ENCODE results near the gene GALNS. TPM values are rescaled to one million over a fixed set of nuclear protein-coding genes. Genes with fewer than 3 reads are reported as not detected.

Gene GALNS
- total and polyA plus RNA-seq, 2 of the 4 experiments (the other 2 are of a cell fraction), result 7.2 to 32.5 TPM

- dilution Hi-C loops (cut with HindIII; ENCODE audit: low sequenced_read_pairs, unreplicated experiment), result no loop called here
- H3K36me3 ChIP-seq (ENCODE audit: control insufficient read depth, insufficient read depth, low read length), result peaks cover 22% of the 10 kb centered on the region
Observed at GRCh38 chr16:88864521-88864920, 7.8 kb upstream of the GALNS start.

More at GRCh38 chr16:88864521-88864920, 7.8 kb upstream of the GALNS start:
- Histone ChIP-seq H2BK20ac (ENCODE audit: low read depth, low read length) (no peak overlapping the region), H3K18ac (ENCODE audit: low read depth, low read length) (no peak overlapping the region), H3K4ac (ENCODE audit: low read depth, low read length) (no peak overlapping the region), H3K56ac (ENCODE audit: extremely low read depth, insufficient read depth, low read length) (no peak overlapping the region), H2AK9ac (replicated peaks; ENCODE audit: low read depth, low read length, poor library complexity) (no peak overlapping the region), H4K5ac (ENCODE audit: low read depth, low read length) (no peak overlapping the region), H3K4me1 (ENCODE audit: control insufficient read depth, insufficient read depth, low read length) (no peaks in the 10 kb centered on the region), H2AK5ac (ENCODE audit: low read depth, low read length) (no peak overlapping the region), H3K4me3 (ENCODE audit: insufficient read depth, low read depth, low read length) (no peak overlapping the region), H3K9me1 (ENCODE audit: insufficient read depth, low read length) (no peaks in the 10 kb centered on the region), H3K9me3 (ENCODE audit: control insufficient read depth, insufficient read depth, low read length) (no peaks in the 10 kb centered on the region), H4K8ac (ENCODE audit: low read depth in 2 of 2, low read length in 2 of 2) (no peak overlapping the region), H3K27me3 (ENCODE audit: control insufficient read depth, insufficient read depth, low read length) (peaks cover 10% of the 10 kb centered on the region), H3K27ac (ENCODE audit: insufficient read depth, low read length) (no peak overlapping the region), H3K9ac (ENCODE audit: low read depth, low read length) (no peak overlapping the region), H4K20me1 (ENCODE audit: insufficient read depth, low read length) (no peaks in the 10 kb centered on the region; the same call in 1 of the 2 replicates), H2BK120ac (ENCODE audit: low read depth, low read length) (no peak overlapping the region), H2BK5ac (ENCODE audit: low read depth, low read length, poor library complexity, severe bottlenecking) (no peak overlapping the region), H2AFZ (replicated peaks; ENCODE audit: low read length, poor library complexity) (no peak overlapping the region), H3K14ac (replicated peaks; ENCODE audit: low read depth, low read length) (no peak overlapping the region), H3K4me2 (ENCODE audit: low read depth, low read length) (no peak overlapping the region), H4K91ac (ENCODE audit: insufficient read depth, low read depth, low read length) (no peak overlapping the region), H3K23ac (ENCODE audit: low read depth, low read length) (no peak overlapping the region), H3K79me1 (ENCODE audit: low read depth in 1 of 2, low read length in 2 of 2) (no peaks in the 10 kb centered on the region; a peak in 1 of 4 replicates), H2BK15ac (ENCODE audit: low read depth, low read length) (no peak overlapping the region)
- ChIA-PET CTCF (no interaction called here), POLR2A (ENCODE audit: unreplicated experiment) (no interaction called here)
- TF ChIP-seq CEBPB (IDR thresholded peaks at IDR 0.05; ENCODE audit: low read depth, low read length) (no peak), NFE2L2 (IDR thresholded peaks at IDR 0.05; ENCODE audit: low read depth, low read length) (no peak), MXI1 (IDR thresholded peaks at IDR 0.05; ENCODE audit: borderline replicate concordance, low read depth, low read length) (no peak), MAZ (IDR thresholded peaks at IDR 0.05; ENCODE audit: borderline replicate concordance, low read depth, low read length) (no peak), CHD1 (IDR thresholded peaks at IDR 0.05; ENCODE audit: low read depth, low read length) (no peak), ELK1 (IDR thresholded peaks at IDR 0.05; ENCODE audit: borderline replicate concordance, low read depth, low read length) (no peak), BHLHE40 (IDR thresholded peaks at IDR 0.05; ENCODE audit: low read depth, low read length) (no peak), FOS (IDR thresholded peaks at IDR 0.05; ENCODE audit: low read depth, low read length) (no peak), RAD21 (IDR thresholded peaks at IDR 0.05; ENCODE audit: low read length) (no peak), CTCF (conservative IDR thresholded peaks at IDR 0.05; ENCODE audit: low read depth, low read length) (no peak), SMC3 (IDR thresholded peaks at IDR 0.05; ENCODE audit: low read depth, low read length) (no peak), MAFK (IDR thresholded peaks at IDR 0.05; ENCODE audit: low read depth, low read length) (no peak), USF2 (IDR thresholded peaks at IDR 0.05; ENCODE audit: low read depth, low read length) (no peak), RCOR1 (IDR thresholded peaks at IDR 0.05; ENCODE audit: insufficient replicate concordance, low read length) (no peak), RFX5 (IDR thresholded peaks at IDR 0.05; ENCODE audit: low read depth, low read length) (no peak), POLR2A (IDR thresholded peaks at IDR 0.05; ENCODE audit: low read depth, low read length) (no peak)
- ATAC-seq (ENCODE audit: low read depth) (no peak), DNase-seq (no peak)
- in situ Hi-C loops (cut with MboI; ENCODE audit: low sequenced_read_pairs) (no loop called here), intact Hi-C loops (cut with micrococcal nuclease) (no loop called here)
- WGBS, 2 experiments (ENCODE audit: extremely low coverage in 2 of 2, insufficient read length in 1 of 2), result 84% methylated on average over 9 of the region's 18 CpGs; no CpG with 5 or more reads in 1 of the 2 experiments
- BruUV-seq (replicated peaks), result no TSS peak

All from IMR-90 (cell line).